GM21381 (cell line): ENCODE results near the gene CLEC16A.
A peak's percentile ranks its signal among the peaks of the same experiment; 100 is the strongest.
"Not testable (repeated sequence)": the region's sequence is repeated elsewhere in the genome, so short reads cannot be mapped to it uniquely, and the experiment has no call there.

Source experiments
- ATAC-seq: cut with Tn5 transposase; IDR thresholded peaks from one replicate; pipeline ENCODE4 v1.9.1; 2021; ENCODE audit warnings: mild to moderate bottlenecking, moderate library complexity; ENCODE audit not compliant: unreplicated experiment

Gene CLEC16A

DNA sequence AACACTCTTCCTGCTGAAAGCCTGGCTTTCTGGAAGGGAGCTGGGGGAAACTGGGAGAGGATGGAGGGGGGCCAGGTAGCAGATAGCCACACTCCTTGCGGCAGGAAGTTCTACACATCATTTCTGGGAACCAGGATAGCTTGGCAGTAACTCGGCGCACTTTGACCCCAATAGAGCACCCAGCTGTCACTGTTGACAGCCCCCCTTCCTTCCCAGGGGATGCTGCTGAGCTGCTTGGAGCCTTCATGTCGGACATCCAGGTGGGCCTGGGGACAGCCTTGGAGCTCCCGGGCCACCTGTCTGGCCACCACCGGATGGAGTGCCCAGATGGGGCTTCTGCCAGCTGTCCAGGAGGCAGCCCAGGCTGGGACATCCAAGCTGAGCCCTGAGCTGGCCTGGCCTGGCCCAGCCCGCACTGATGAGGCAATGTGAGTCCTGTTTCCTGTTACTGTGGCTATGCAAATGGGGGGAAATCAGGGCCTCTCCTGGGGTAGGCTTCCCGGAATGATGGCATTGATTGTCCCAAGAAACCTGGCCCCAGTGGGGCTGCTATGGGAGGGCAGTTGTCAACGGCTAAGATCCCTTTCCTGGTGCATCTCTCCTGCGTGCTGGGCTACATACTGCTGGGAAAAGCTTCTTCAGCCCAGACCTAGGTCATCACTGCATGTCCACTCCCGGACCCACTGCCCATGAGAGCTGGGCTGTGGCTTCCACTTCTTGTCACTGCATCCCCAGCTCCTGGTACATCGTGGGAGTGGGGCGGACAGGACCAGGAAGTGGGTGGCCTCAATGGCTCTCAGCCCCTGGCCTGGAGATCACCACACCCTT lies 261.6 kb downstream of the CLEC16A start:
- no peak for ATAC-seq

DNA sequence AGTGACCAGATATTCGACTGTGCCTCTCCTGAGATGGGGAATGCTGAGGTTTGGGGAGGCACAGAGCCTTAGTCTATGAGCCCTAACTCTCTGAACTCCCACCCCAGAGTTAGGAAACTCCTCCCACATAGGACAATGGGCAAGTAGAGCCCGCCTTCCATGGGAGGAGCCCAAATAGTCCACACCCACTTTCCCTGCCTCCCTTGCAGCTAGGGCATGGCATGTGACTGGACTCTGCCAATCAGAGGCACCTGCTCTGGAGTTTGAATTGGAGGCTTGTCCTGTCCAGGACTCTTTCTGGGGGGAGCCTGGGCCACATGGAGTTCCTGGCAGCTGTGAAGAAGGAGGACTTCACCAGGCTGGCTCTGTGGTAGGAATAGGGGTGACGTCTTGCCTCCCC lies 263.3 kb downstream of the CLEC16A start:
- ATAC-seq: no peak

DNA sequence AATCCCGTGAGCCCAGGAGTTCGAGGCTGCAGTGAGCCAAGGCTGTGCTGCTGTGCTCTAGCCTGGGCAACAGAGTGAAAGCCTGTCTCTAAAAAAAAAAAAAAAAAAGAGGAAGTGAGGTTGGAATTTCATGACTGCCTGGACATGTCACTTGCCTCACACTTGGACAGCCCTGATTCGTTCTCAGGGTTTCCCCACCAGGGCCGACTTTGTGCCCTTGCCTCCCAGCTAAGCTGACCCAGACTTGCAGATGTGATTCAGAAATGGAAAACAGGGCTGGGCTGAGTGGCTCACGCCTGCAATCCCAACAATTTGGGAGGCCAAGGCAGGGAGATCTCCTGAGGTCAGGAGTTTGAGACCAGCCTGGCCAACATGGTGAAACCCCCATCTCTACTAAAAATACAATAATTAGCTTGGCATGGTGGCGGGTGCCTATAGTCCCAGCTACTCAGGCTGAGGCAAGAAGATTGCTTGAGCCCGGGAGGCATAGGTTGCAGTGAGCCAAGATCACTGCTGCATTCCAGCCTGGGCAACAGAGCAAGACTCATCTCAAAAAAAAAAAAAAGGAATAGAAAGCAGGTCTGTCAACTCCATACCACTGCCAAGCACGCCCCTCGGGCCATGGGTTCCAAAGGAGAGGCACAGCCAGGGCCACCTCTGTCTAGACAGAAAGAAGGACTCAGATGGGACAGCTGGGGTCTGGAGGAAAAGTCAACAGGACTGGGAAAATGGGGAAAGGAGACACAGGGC lies 264.7 kb downstream of the CLEC16A start:
- ATAC-seq: no peak

DNA sequence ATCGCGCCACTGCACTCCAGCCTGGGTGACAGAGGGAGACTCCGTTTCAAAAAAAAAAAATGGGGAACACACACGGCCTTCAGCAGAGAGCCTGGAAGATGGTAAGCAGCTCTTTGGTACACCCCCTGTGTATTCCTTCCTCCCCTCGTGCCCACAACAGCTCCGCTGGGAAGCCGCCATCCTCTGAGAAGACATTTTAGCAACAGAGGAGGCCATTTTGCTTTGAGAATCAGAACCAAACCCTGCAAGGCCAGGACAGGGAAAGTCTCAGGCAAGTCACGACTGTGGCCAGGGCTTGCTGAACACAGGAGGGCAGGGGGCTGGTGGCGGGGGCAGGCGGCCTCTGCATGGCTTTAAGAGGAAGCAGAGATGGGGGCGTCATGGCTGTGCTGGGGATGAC lies 265.9 kb downstream of the CLEC16A start:
- ATAC-seq: no peak

DNA sequence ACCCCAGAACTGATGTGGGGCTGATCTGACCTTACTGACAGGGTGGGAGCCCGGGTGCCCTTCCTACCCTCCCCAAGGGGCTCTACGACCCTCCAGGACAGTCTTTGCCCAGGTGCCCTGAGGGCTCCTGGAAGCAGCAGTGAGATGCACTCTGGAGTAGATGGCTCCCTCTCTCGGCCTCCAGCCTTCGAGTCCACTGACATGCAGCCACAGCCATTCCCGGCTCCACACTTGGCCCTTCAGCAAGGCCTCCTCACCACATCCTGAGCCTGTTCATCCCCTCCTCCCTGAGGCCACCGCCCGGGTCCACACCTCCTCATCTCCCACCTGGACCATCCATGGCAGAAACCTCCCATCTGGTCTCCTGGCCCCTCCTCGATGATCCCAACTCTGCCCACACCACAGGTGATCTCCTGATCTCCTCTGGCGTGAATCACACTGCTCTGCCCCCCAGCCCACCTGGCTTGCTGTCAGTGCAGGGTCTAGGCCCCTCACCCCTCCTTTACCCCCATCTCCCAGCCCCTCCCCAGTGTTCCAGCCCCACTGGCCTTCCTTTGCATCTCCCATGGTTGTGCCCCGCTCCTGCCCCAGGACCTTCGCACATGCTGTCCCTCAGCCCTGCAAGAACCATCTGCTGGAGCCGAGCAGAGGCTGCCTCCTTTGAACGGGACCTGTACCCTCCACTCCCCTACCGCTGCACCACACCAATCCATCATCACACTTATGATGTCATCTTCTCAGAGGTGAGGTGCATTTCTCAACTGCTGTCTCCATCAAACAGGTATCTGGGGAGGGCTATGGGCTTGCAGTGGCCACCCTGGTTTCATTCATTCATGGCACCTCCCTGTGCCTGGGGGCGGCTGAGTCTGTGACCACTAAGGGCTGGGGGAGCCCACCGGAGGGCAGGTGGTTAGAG lies 267.0 kb downstream of the CLEC16A start:
- ATAC-seq: no peak

DNA sequence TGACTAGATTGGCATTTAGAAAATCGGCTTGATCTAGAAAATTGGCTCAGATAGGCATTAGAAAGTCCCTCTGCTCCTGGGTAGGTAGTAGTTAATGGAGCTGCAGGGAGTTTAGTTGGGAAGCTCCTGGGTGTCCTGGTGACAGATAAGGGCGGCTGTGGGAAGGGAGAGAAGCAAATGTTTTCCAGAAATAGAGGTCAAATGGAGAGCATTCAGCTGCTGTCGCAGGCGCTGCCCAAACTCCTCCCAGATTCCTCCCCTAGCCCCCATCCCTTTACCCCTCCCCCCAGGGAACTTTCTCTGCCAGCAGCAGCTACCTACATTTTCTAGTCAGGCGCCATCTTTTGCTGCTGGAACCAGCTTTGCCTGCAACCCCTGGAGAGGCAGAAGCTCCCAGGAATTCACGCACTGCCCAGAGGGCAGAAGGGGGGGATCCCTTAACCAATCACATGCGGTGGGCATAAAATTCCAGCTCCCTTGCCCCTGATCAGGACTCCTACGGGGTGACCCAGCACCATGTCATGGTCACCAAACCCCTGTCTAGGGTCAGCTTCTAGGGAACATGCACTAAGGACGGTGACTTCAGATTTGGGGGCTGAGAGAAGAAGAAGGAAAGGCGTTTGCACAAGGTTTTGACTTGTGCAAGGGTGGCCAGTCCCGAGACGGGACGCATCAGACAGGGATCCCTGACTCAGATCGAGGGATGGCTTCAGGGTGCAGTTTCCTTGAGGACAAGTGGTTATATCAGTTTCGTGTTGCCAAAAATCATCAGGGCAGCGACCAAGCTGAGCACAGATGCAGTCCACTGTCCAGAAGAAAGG lies 267.8 kb downstream of the CLEC16A start:
- ATAC-seq: no peak

DNA sequence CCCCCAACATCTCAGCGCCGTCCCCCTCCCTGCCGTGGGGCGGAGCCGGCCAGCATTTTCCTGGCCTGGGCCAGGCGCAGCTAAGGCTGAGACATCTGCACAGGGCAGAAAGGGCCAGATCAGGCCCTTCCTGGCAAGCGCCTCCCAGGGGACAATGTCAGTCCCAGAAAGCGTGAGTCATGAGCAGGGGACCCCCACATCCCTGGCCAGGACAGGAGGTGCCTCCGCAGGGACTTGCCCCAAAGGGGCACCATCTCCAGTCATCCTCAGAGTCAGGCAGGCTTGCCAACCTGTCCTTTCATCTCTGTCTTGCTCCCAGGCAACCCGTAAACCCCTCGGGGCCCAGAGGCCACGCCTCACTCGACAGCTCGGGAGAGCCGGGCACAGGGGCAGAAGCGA lies 268.4 kb downstream of the CLEC16A start:
- ATAC-seq: peak; percentile 40

DNA sequence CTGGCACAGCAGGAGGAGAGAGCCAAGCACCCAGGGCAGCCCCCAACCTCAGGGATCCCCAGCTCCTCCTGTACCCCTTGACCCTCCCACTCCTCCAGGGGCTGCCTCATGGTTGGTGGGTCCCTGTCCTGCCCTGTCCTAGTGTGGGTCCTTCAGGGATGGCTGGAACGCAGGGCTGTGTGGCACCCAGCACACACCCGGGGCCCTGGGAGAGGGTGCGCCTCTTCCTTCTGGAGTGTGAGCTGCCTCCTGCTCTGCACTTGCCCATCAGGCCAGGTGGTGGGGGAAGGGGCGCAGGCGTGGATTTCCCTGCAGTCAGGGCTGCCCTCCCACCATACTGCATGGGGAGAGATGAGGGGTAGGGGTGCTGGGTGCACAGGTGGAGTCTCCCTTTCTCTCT lies 269.0 kb downstream of the CLEC16A start:
- ATAC-seq: no peak

DNA sequence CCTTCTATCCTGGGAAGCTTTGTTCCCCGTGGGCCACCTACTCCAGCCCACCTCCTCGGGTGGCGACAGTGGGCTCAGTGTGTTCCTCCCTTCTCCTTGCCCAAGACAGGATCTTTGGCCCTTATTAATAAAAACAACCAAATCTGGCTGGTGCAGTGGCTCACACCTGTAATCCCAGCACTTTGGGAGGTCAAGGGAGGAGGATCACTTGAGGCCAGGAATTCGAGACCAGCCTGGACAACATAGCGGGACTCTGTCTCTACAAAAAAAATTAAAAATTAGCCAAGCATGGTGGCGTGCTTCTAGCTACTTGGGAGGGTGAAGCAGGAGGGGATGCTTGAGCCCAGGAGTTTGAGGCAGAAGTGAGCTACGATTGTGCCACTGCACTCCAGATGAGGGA lies 269.4 kb downstream of the CLEC16A start:
- no peak for ATAC-seq

DNA sequence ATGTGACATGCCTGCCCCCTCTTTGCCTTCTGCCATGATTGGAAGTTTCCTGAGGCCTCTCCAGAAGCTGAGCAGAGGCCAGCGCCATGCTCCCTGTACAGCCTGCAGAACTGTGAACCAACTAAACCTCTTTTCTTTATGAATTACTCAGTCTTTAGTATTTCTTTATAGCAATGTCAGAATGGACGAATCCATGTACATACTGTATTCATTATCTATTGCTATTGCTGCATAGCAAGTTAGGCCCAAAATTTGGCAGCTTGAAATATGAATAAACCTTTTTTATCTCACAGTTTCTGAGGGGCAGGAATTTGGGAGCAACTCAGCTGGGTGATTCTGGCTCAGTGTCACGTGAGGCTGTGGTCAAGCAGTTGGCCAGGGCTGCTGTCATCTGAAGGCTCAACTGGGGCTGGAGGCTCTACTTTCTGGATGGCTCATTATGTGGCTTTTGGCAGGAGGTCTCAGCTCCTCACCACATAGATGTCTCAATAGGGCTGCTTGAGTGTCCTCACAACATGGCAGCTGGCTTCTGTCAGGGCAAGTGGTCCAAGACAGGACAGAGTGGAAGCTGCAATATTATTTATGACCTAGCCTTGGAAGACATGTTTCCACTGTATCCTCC lies 271.7 kb downstream of the CLEC16A start:
- no peak for ATAC-seq

DNA sequence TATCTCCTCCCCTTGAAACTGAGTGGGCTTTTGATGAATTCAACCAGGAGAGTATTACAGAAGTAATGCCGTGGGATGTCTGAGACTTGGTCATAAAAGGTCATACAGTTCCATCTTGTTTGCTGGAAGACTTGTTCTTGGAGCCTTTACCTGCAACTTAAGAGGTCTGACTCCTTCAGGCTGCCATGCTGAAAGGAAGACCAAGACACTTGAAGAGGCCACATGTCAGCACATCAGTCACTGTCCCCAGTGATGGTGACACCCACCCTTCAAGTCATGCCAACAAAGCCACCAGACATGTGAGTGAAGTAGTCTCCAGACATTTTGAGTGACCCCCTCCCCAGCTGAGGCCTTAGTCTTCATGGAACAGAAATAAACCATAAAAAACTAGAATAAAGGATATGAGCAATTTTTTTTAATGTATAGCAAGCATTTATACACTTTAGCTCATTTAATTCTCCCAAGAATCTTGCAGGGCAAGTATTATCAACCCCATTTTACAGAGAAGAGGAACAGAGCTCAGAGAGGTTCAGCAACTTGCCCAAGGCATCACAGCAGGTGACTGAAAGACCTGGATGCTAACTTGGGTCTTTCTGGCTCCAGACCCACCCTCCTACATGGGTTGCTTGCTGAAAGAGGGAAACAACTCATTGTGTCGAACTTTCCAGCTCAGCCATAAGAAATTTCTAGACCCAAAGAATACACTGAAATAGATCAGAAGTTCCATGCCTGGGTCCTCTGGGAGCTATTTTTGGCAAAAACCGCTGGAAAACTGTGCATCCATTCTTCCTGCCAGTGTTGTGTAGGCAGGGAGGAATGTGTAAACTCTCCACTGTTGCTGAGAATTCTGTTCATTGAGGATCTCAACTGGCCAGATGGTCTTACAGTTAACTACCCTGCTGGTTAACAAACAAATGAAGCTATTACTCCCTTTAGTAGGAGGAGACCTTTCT lies 273.6 kb downstream of the CLEC16A start:
- ATAC-seq: no peak

DNA sequence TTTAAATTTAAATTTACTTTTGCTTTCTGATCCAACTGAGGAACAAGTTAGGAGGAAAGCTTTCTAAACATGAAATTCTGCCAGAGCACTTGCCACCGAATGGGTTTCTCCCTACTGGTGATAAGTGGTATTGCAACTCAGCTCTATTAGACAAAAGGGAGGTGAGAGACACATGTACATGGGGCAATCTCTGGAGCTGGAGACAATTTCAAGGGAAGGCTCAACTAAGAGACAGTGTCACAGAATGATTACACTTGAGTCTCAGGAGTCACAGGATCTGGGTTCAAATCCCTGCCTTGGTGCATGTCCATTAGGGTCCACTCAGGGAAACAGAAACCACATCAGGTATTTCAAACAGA lies 274.2 kb downstream of the CLEC16A start:
- ATAC-seq: no peak

DNA sequence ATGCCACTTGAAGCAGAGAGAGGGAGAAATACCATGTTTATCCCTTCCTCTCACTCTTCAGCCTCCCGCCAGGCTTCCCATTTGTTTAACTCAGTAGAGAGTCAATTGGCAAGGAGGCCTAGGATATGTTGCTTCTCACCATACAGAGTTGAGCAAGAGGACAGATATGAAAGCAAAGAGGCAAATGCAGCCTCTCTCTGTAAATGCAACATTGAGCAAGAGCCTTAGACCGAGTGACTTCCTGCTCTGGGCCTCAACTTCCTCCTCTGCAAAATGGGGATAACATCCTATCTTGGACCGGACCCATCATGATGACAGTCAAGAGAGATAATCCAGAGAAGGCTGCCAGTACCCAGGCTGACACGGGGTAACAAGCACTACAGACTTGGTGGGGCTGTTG lies 274.8 kb downstream of the CLEC16A start:
- ATAC-seq: no peak

DNA sequence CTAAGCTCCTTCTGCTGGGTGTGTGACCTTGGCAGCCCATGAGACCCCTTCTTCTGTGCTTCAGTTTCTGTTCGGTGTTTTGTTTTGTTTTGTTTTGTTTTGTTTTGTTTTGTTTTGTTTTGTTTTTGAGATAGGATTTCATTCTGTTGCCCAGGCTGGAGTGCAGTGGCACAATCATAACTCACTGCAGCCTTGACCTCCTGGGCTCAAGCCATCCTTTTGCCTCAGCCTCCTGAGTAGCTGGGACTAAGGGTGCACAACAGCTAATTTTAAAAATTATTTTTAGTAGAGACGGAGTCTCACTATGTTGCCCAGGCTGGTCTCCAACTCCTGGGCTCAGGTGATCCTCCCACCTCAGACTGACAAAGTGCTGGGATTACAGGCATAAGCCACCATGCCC lies 276.1 kb downstream of the CLEC16A start:
- ATAC-seq: not testable (repeated sequence)

DNA sequence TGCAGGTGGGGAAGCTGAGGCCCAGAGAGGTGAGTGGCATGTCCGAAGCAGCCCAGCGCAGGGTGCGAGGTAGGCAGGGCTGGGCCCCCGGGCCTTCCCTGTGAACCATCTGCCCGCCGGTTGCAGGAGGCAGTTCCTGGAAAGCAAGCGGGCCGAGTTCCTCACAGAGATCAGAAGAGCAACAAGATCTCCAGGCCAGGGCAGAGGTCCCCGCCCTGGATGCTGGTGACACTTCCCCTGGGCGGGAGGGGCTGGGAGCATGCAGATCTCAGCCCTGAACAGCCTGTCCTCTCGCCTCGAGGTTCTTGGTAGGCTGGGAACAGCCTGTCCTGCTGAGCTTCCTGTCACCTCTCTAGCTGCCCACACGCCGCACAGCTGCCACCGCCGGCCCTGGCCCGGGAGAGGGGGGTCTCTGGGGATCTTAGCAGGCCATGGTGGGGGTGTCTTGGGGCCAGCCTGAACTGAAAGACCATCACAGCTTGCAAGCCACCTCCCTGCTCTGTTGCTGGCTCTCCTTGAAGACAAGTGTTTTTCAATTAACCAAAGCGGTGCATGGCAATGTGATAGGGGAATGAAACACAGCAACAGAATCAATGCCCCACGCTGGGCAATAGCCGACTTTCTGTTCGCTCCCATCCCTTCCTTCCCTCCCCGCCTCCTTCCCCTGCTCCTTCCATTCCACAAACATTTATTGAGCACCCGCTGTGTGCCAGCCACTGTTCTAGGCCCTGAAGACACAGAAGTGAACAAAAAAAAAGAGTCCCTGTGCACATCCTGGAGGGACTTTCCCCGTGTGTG lies 279.9 kb downstream of the CLEC16A start:
- peak; percentile 42 for ATAC-seq

DNA sequence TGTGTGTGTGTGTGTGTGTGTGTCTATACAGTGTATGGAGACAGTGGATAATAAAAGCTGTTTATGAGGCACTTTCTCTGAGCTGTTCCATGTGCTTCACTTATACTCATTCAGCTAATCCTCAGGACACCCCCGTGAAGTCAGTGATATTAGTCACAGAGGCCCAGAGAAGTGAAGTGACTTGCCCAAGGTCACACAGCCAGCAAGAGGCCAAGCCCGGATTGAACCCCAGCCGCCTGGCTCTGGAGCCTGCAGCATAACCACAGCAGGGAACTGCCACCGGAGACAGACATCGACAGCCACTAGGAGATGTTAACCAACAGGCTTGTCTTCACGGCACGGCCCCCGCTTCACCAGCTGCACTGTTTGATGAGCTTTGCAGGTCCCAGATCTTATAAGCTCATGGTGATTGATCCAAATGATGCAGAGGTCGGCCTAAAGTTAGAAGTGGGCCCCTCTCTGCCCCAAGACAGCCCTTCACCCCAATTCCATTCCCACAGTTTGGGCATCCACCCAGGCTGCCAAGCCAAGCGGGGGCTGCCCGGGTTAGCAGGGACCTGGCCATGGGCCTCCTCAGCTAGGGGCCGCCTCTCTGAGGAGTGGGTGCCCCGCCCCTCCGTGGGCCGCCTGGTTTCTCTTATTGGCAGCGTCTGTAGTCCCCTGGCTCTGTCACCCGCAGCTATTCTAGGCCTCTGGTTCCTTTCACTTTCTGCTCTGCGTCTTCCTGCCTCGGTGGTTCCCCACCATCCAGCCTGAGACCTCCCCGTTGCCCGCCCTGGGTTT lies 280.7 kb downstream of the CLEC16A start:
- peak; percentile 80 for ATAC-seq
